Lower leg skin (tissue), 3 donors: ENCODE measurements around the gene LILRA6.
"Not testable (repeated sequence)": the region's sequence is repeated elsewhere in the genome, so short reads cannot be mapped to it uniquely, and the experiment has no call there.

Source experiments
- POLR2A ChIP-seq, 2 donors: fragments of 450-650 bp; IDR thresholded peaks; one replicate each; pipeline ENCODE4 v1.6.1; 2016 to 2017; ENCODE audit warnings: antibody characterized with exemption in 2 of 2, mild to moderate bottlenecking in 1 of 2, moderate library complexity in 1 of 2
- TF ChIP-seq, protein P1 (sequence below), 3 donors: fragments of 450-650 bp; IDR thresholded peaks; one replicate each; pipeline ENCODE4 v1.5.1; 2016; ENCODE audit warnings: antibody characterized with exemption in 3 of 3, mild to moderate bottlenecking in 3 of 3, moderate library complexity in 2 of 3

DNA sequence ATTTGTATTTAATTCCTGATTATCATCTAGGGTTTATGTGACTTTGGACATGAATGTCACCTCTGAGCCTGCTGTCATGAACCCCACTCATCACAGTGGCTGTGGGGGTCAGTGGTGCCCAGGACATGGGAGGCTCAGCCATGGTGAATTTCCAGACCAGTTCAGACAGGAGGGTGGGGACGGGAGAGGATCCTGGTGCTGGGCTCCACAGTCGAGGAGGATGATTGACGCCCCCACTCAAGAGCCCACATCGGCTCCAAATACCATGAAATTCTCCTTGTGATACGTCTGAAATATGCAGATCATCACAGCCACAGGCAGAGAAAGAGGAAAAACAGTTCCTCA lies 18.7 kb downstream of the LILRA6 start:
- TF ChIP-seq POLR2A (IDR thresholded peaks at IDR 0.05) = not testable (repeated sequence)
- TF ChIP-seq, protein P1, sequence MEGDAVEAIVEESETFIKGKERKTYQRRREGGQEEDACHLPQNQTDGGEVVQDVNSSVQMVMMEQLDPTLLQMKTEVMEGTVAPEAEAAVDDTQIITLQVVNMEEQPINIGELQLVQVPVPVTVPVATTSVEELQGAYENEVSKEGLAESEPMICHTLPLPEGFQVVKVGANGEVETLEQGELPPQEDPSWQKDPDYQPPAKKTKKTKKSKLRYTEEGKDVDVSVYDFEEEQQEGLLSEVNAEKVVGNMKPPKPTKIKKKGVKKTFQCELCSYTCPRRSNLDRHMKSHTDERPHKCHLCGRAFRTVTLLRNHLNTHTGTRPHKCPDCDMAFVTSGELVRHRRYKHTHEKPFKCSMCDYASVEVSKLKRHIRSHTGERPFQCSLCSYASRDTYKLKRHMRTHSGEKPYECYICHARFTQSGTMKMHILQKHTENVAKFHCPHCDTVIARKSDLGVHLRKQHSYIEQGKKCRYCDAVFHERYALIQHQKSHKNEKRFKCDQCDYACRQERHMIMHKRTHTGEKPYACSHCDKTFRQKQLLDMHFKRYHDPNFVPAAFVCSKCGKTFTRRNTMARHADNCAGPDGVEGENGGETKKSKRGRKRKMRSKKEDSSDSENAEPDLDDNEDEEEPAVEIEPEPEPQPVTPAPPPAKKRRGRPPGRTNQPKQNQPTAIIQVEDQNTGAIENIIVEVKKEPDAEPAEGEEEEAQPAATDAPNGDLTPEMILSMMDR (IDR thresholded peaks at IDR 0.05) = not testable (repeated sequence)
